K562 (cell line): ENCODE measurements around the gene MRPS35. TPM values are rescaled to one million over a fixed set of nuclear protein-coding genes. Genes with fewer than 3 reads are reported as not detected.

Experiments used
- ATAC-seq: fragments of 200-7000 bp; cut with Tn5 transposase; 3 replicates; pipeline ENCODE4 v1.9.1; 2020; ENCODE audit warnings: moderate library complexity
- BruUV-seq: library from RNA; stranded (reverse); fragments of 400-500 nt; replicated peaks from 2 replicates; lab custom pipeline; 2021; lab: Mats Ljungman, UMichigan
- CTCF ChIA-PET: fragments of 300-600 bp; formaldehyde crosslinking; extraction: SDS; loops from one replicate; lab custom pipeline; 2021; ENCODE audit warnings: low intra/inter-chr PET ratio; lab: Yijun Ruan, JAX
- POLR2A ChIA-PET: fragments of 300-600, 350-650 bp; sonication (Branson Sonifier 250); formaldehyde crosslinking; extraction: SDS; loops from one replicate; lab custom pipeline; 2021; ENCODE audit warnings: antibody characterized with exemption, inconsistent platforms; lab: Yijun Ruan, JAX
- DNase-seq, 4 experiments: peaks; one replicate each; pipeline versions ENCODE4 v3.0.0 to v3.0.0-alpha.2; 2011 to 2018; ENCODE audit warnings: low spot score in 3 of 4, mixed read lengths in 3 of 4; ENCODE audit errors: extremely low read depth in 1 of 4
- FAIRE-seq: peaks from 2 replicates; lab custom pipeline; 2011; peaks lifted over from hg19 to GRCh38; lab: Jason Lieb, UNC
- H2AFZ ChIP-seq: 2 replicates; pipeline ENCODE4 v1.6.0; 2011; ENCODE audit warnings: low read depth, low read length, control low read depth, inconsistent platforms
- H3K27ac ChIP-seq: fragments of 200-600 bp; 3 replicates; pipeline ENCODE4 v1.8.0; 2011; ENCODE audit warnings: low read depth, mild to moderate bottlenecking, control low read depth, inconsistent platforms, low read length, moderate library complexity, mixed read lengths; ENCODE audit errors: extremely low read depth
- H3K27me3 ChIP-seq, 2 experiments: fragments of 300-600 bp in 1 of 2; 2 replicates in 1 of 2; 3 replicates in 1 of 2; pipeline versions ENCODE4 v1.6.0 to v1.8.0; 2011; ENCODE audit warnings: inconsistent platforms in 2 of 2, low read length in 2 of 2, mild to moderate bottlenecking in 1 of 2, mixed read lengths in 1 of 2, moderate library complexity in 1 of 2; ENCODE audit not compliant: control insufficient read depth in 2 of 2, insufficient read depth in 2 of 2
- H3K36me3 ChIP-seq: fragments of 300-600 bp; 3 replicates; pipeline ENCODE4 v1.8.0; 2011; ENCODE audit warnings: mild to moderate bottlenecking, low read length, inconsistent platforms; ENCODE audit not compliant: control insufficient read depth, insufficient read depth
- H3K4me1 ChIP-seq, 2 experiments: fragments of 200-600 bp in 1 of 2; replicated peaks in 1 of 2; 2 replicates in 1 of 2; 3 replicates in 1 of 2; pipeline versions ENCODE4 v1.5.1 to v1.8.0; 2011; ENCODE audit warnings: inconsistent platforms in 2 of 2, low read length in 2 of 2, mild to moderate bottlenecking in 1 of 2, mixed read lengths in 1 of 2, moderate library complexity in 1 of 2; ENCODE audit not compliant: control insufficient read depth in 2 of 2, insufficient read depth in 2 of 2
- H3K4me2 ChIP-seq: 2 replicates; pipeline ENCODE4 v1.6.1; 2011; ENCODE audit warnings: low read length, control low read depth, inconsistent platforms, mixed read lengths; ENCODE audit not compliant: insufficient read depth
- H3K4me3 ChIP-seq: fragments of 200-600 bp; sonication (generic), shearing (Covaris generic); 2 replicates; pipeline ENCODE4 v1.5.1; 2016; ENCODE audit warnings: control low read depth, inconsistent platforms
- H3K79me2 ChIP-seq: fragments of 200-600 bp; 3 replicates; pipeline ENCODE4 v1.8.0; 2011; ENCODE audit warnings: low read length, inconsistent platforms; ENCODE audit not compliant: control insufficient read depth, insufficient read depth
- H3K9ac ChIP-seq, 2 experiments: 2 replicates each; pipeline versions ENCODE4 v1.6.0 to v1.6.1; 2011; ENCODE audit warnings: low read depth in 2 of 2, low read length in 2 of 2, control low read depth in 1 of 2, inconsistent platforms in 1 of 2, mild to moderate bottlenecking in 1 of 2, mixed read lengths in 1 of 2; ENCODE audit not compliant: insufficient read depth in 1 of 2
- H3K9me1 ChIP-seq: one replicate; pipeline ENCODE4 v1.6.0; 2011; ENCODE audit warnings: inconsistent platforms, mild to moderate bottlenecking, low read length, moderate library complexity; ENCODE audit not compliant: control insufficient read depth, insufficient read depth
- H3K9me3 ChIP-seq: replicated peaks from 2 replicates; pipeline ENCODE4 v1.5.1; 2011; ENCODE audit warnings: low read depth, low read length, inconsistent platforms; ENCODE audit not compliant: control insufficient read depth, insufficient read depth
- H4K20me1 ChIP-seq: replicated peaks from 2 replicates; pipeline ENCODE4 v1.6.1; 2011; ENCODE audit warnings: low read length, inconsistent platforms, mixed read lengths; ENCODE audit not compliant: control insufficient read depth, insufficient read depth
- ETV5 ChIP-seq: sonication (generic); formaldehyde crosslinking; IDR thresholded peaks from 2 replicates; pipeline ENCODE4 v1.4.0; 2020; ENCODE audit warnings: low read depth, mild to moderate bottlenecking, missing genetic modification reagents
- GATAD2B ChIP-seq: fragments of 450-650 bp; IDR thresholded peaks from 2 replicates; pipeline ENCODE4 v1.6.1; 2017; ENCODE audit warnings: mild to moderate bottlenecking, borderline replicate concordance
- RBBP5 ChIP-seq: fragments of 200-600 bp; sonication (generic); IDR thresholded peaks from 2 replicates; pipeline ENCODE4 v1.6.1; 2012; ENCODE audit warnings: borderline replicate concordance, mild to moderate bottlenecking, low read length, control low read depth, inconsistent platforms; ENCODE audit not compliant: insufficient read depth, poor library complexity, severe bottlenecking
- RBM15 ChIP-seq: fragments of 200-400 bp; formaldehyde crosslinking; IDR thresholded peaks from 2 replicates; pipeline ENCODE4 v1.6.1; 2018; ENCODE audit warnings: mild to moderate bottlenecking, low read length, moderate library complexity; ENCODE audit not compliant: insufficient read depth
- TRIM28 ChIP-seq: fragments of 450-650 bp; IDR thresholded peaks from 2 replicates; pipeline ENCODE4 v1.6.1; 2017
- ZBTB34 ChIP-seq: fragments of 250-450 bp; sonication (Bioruptor Pico); IDR thresholded peaks from 2 replicates; pipeline ENCODE4 v1.8.0; 2021; ENCODE audit warnings: mild to moderate bottlenecking, moderate library complexity
- WGBS: fragments of 100-300 bp; shearing (Covaris generic); methylation state at CpG from one replicate; pipeline ENCODE4 v1.1.6; 2016; ENCODE audit warnings: low coverage, mixed read lengths; ENCODE audit not compliant: insufficient coverage; ENCODE audit errors: missing lambda C conversion rate; 5-methylcytosine and 5-hydroxymethylcytosine counted together
- in situ Hi-C: fragments of 300-500 bp; cut with MboI; formaldehyde crosslinking; loops from 4 replicates; pipeline ENCODE4 v1.15.0; 2018; ENCODE audit warnings: inconsistent platforms, mixed read lengths
- intact Hi-C: fragments of 100-400 bp; cut with micrococcal nuclease; formaldehyde crosslinking; loops from 2 replicates; pipeline ENCODE4 v1.14.2; 2022
- polyA plus RNA-seq, 8 experiments: library from polyadenylated mRNA; depleted of rRNA in 4 of 8; stranded (reverse) in 5 of 8; unstranded in 3 of 8; fragments of >200 nt; fragmentation: Nextera tagmentation in 2 of 8; fragmentation: Illumina TruSeq in 1 of 8; extraction: Ambion mirVana in 2 of 8; extraction: Trizol in 1 of 8; gene quantifications; 2 replicates each; pipeline versions ENCODE4 v1.2.1 to v1.2.3, GENCODE V29; 2011 to 2014; ENCODE audit warnings: inconsistent platforms in 1 of 8, missing spikeins in 1 of 8
- total RNA-seq, 7 experiments: library from RNA; depleted of rRNA in 6 of 7; stranded (reverse); fragments of >200 nt in 6 of 7; fragmentation: Illumina TruSeq in 2 of 7; extraction: Trizol in 2 of 7; gene quantifications; 2 replicates each; pipeline versions ENCODE4 v1.2.1 to v1.2.3, GENCODE V29; 2011 to 2021; ENCODE audit warnings: low replicate concordance in 1 of 7

Gene MRPS35
- total and polyA plus RNA-seq, 9 of the 15 experiments (the other 6 are each of a cell fraction or from before 2014, with no cell fraction given) = 79.0 to 183 (median 114) TPM

GRCh38 chr12:27747111-27747820 lies 36.6 kb downstream of the MRPS35 start (continued):
- TF ChIP-seq RBM15 = no peak
- no peak for TF ChIP-seq TRIM28
- TF ChIP-seq GATAD2B = no peak
- no peak for TF ChIP-seq ZBTB34 (CRISPR knock-in tag)
- no peak for TF ChIP-seq ETV5
- no peak for TF ChIP-seq RBBP5

GRCh38 chr12:27751386-27752047 lies 40.9 kb downstream of the MRPS35 start:
- no peaks in the 10 kb centered on the region for H3K9me3 ChIP-seq
- DNase-seq (peak in 2 of 4 experiments; percentile 44 to 71), FAIRE-seq (peak; percentile 64), ATAC-seq (peak; percentile 88)
- H3K4me3 ChIP-seq = no peak overlapping the region
- peak overlapping the region; percentile 39 for H3K4me2 ChIP-seq
- in situ Hi-C loops = no loop called here
- peaks cover 77% of the 10 kb centered on the region for H3K36me3 ChIP-seq
- no TSS peak for BruUV-seq
- peaks cover 10% of the 10 kb centered on the region; the same call in 2 of the 3 replicates for H3K79me2 ChIP-seq
- H3K9ac ChIP-seq = peak overlapping the region; percentile 22 to 78; a peak in 3 of 4 replicates
- ChIA-PET POLR2A (interaction anchor here (0.6 to 1.6 kb wide), 3 partner anchors 11 to 161 kb away, joined by 3 to 5 read pairs (median 3); no protein-coding TSS in a partner anchor), CTCF (no interaction called here)
- peaks cover 5 to 8% of the 10 kb centered on the region in 2 experiments; a peak in 3 of 5 replicates for H3K4me1 ChIP-seq
- WGBS = 27% methylated on average over 15 of the region's 15 CpGs
- H2AFZ ChIP-seq = peak overlapping the region; percentile 60
- no peaks in the 10 kb centered on the region for H3K9me1 ChIP-seq
- no peaks in the 10 kb centered on the region for H3K27me3 ChIP-seq
- H3K27ac ChIP-seq = peak overlapping the region; percentile 43
- intact Hi-C loops = no loop called here
- H4K20me1 ChIP-seq = no peaks in the 10 kb centered on the region
